ENCODE data around the gene SOX6.
"Not testable (repeated sequence)": the region's sequence is repeated elsewhere in the genome, so short reads cannot be mapped to it uniquely, and the experiment has no call there.

DNA sequence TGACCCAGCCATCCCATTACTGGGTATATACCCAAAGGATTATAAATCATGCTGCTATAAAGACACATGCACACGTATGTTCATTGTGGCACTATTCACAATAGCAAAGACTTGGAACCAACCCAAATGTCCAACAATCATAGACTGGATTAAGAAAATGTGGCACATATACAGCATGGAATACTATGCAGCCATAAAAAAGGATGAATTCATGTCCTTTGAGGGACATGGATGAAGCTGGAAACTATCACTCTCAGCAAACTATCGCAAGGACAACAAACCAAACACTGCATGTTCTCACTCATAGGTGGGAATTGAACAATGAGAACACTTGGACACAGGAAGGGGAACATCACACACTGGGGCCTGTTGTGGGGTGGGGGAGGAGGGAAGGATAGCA lies 209.4 kb downstream of the SOX6 start:
- TF ChIP-seq, protein P1, sequence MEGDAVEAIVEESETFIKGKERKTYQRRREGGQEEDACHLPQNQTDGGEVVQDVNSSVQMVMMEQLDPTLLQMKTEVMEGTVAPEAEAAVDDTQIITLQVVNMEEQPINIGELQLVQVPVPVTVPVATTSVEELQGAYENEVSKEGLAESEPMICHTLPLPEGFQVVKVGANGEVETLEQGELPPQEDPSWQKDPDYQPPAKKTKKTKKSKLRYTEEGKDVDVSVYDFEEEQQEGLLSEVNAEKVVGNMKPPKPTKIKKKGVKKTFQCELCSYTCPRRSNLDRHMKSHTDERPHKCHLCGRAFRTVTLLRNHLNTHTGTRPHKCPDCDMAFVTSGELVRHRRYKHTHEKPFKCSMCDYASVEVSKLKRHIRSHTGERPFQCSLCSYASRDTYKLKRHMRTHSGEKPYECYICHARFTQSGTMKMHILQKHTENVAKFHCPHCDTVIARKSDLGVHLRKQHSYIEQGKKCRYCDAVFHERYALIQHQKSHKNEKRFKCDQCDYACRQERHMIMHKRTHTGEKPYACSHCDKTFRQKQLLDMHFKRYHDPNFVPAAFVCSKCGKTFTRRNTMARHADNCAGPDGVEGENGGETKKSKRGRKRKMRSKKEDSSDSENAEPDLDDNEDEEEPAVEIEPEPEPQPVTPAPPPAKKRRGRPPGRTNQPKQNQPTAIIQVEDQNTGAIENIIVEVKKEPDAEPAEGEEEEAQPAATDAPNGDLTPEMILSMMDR (IDR thresholded peaks at IDR 0.05) = not testable (repeated sequence)
- TF ChIP-seq POLR2A (IDR thresholded peaks at IDR 0.05) = not testable (repeated sequence)
